ENCODE results near the gene COL23A1.

The COL23A1 gene

DNA sequence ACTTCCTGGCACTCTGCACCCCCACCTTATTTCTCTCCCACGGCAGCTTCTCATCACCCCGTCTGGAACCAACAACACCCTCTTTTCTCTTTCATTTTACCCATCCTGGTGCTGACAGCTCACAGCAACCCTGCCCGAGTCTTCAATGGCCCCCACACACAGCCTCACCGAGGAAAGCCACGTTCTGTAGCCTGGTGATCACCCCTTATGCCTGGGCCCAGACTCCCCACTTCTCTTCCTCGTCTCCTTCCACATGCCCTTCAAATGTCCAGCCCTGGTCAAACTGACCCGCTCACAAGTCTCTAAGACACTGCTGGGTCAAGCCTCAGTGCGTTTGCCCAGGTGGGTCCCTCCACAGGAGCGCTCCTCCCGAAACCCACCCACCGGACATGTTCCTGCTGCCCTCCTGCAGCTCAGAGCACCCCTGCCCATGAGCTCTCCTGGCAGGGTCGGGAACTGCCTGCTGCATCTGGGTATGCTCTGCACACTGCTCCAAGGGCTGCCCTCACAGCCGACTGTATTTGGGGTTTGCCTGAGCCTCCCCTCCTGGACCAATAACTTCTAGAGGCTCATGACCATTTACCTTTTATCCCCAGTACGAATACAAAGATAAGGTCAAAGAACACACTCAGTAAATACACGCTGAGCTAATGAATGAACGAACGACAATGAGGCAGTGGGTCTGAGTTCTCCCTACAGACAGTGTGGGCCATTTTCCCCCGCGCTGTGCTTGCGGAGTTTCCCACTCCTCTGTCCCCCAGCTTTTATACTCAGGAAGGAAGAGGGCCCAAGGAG is 202.9 kb downstream of the COL23A1 start:
- no peak for DNase-seq

DNA sequence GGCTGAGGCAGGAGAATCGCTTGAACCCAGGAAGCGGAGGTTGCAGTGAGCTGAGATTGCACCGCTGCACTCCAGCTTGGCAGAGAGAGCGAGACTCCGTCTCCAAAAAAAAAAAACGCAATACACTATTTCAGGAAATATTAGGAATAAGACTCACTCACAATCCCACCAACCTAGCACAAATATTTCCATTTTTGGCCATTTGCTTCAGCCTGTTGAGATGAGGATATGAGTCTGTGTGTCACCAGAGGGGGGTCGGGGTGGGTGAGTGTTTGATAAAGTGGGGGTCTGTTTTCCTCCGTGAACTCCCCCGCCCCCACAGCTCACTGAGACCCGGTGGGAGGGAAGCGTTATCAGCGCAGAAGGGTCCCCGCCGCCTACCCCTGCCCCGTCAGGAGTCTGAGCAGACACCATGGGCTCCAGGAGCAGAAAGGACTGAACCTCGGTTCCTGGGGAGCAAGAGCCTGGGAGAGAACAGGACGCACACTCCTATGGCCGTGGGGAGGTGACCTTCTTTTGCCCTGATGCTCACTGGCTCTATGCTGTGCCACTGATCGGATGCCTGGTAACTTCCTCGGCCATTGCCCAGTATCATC is 203.8 kb downstream of the COL23A1 start:
- DNase-seq, result no peak

DNA sequence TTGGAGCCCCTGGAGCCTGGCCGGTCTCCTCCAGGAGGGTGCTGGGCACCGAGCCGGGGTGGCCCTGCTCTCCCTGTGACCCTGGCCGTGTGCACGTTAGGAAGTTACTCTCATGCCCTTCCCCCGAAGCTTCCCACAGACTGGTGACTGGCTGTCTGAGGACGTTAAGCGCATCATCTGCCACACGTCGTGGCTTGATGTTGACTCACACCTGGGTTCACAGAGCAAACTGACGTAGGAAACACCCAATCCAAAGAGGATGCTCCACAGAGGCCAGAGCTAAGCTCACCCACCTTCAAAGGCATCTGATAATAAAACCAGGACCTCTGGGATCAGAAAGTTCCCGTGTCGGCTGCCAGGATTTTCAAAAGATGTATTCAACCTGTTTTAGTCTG is 204.7 kb downstream of the COL23A1 start:
- no peak for DNase-seq

DNA sequence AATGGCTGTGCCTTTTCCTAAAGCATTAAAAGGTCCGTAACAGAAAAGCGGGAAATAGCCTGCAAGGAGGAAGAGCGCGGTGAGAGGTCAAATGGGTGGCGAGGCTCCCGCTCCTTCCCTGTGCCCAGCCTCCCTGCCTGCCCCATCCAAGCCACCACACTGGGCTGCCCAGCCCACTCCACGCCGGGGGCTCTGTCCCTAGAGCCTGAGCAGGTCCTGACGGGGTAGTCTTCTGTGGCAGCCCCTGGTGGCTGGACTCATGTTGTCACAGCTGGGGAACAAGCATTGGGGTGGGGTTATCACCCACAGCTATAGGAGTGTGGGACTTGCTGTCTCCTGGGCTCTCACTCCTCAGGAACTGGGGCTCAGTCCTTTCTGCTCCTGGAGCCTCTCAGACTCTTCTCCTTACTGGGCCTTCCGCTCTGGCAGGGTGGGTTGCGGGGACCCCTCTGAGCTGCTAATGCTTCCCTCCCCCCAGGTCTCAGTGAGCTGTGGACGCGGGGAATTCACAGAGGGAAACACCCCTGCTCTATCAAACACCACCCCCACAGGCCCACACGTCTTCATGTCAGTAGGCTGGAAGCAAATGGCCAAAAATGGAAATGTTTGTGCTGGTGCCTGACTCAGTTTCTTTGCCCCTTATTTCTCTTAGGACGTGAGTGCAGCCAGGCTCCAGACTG is 205.2 kb downstream of the COL23A1 start:
- no peak for DNase-seq

DNA sequence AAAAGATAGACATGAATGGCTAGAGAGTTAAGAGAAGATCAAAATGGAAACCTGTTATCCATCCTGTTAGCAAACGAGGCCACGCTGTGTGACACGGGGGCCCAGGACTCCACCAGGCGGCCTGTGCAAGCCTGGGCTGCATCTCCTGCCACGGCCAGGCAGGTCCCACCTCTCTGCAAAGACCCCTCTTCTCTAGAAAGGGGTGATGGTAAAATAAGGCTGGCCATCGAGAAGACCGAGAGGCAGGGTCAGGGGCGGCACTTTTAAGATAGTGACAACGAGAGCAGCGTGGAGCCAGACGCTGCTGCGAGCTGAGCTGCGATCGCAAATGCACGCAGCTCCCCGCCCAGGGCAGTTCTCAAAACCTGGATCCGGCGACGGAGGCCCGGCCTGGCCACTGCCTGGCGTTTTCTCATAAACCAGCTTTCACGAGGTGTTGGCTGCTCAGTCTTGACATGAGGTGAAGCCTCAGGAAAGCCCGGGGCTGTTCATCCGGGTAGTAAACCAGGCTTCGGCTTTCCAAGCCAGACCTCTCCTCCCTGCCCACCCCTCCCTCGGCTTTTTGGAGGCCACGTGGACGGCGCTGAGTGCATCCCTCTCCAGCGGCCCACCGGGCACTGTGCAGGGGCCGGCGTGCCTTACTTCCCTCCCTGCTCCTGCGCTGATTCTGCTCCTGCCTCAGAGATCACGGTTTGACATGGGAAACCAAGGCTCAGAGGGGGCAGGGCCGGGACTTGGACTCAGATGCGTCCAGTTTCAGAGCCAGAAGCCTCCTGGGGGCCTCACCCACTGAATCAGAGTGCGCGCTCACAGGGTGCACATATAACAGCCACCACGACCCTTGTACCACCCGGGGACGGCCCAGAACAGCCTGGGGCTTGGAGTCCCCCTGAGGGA is 206.0 kb downstream of the COL23A1 start:
- no peak for DNase-seq

DNA sequence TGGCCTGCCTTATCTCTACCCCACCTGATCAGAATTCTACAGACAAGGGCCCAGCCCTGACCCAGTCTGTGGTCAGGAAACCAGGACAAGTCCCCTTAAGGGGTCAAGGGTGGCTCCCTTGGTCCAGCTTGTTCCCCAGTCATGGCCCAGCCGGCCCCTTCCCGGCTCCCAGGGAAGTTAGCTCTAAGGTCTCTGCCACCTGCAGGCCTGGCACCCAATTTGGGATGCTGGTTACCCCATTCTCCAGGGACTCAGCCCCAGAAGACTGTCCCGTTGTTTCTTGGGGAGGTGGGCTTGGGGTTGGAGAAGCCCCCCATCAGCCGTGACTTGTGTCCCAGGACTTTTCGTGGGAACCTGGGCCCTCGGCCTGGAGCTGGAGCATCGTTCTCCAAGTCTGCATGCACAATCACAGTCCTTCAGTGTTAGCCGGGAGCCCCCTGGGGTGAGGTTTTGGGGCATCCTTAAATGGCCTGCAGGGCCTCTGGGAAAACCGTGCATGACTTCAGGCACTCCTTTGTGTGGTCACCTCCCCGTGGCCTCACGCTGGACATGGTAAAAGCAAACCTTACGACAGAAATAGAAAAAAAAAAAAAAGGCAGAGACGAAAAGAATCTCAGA is 206.8 kb downstream of the COL23A1 start:
- DNase-seq, result no peak

DNA sequence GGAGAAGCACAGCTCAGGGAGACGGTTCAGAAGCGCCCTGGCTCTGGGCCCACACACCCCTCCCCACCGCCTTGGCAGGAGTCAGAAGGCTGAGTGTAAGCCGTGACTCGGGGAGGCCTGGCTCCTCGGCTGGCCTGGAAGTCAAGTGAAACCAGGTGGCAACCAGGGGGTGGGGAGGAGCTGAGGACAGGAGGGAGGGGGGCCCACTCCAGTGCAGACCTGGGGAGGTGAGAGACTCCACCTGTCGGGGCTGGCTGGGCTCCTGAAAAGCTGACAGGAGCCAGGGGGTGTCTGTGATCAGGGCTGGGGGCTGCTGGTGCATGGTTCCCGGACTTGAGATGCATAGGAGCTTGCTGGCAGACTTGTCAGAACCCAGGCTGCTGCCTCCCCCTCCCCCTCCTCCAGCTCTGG is 207.4 kb downstream of the COL23A1 start:
- no peak for DNase-seq

DNA sequence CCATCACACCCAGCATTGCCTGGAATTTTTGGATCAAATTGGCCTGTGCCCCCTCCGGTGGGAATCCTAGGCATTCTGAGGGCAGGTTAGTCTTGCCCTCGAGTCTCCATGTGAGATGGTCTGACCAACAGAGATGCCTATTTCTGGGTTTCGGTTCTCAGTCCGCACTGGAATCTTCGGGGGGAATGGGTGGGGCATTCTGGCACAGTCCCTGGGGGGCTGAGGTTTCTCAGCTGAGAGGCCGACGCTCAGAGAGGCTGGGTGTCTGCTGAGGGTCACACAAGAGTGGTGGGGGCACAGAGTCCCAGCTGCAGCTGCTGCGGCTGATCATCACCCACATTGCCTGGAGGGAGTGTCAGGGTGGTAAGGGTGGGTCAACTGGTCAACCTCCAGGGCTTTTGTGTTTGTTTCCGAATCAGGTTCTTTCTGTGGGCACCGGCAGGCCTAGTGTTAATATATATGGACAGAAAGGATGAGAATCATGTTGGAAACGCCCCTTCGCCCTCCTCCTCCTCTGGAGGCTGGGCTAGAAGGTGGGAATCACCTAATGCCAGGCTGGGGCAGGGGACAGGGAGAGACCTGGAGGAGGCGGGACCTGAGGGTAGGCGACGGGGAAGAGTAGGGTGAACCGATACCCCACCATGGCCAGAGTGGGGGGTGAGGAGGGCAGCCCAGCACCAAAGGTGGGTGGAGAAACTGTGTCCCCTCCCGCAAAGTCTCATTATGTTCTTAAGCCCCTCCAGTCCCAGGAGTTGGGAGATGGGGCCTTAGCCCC is 208.1 kb downstream of the COL23A1 start:
- no peak for DNase-seq

DNA sequence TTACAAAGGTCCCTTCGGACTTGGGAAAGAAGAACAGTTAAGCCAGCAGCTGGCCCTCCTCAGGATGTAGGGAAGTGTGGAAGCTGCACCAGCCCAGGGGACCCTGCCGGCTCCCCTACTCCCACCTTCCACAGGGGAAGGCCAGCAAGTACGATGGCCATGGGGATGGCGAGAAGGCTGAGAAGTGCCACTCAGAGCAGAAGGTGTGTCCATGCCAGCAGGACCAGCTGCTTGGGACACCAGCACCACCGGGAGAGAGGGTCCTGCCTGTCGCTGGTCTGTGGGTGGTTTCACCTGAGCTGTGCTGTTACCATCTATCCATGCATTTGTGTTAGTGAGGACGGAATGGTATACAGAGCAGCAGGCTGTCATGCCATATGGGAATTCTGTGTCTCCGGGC is 209.0 kb downstream of the COL23A1 start:
- no peak for DNase-seq

DNA sequence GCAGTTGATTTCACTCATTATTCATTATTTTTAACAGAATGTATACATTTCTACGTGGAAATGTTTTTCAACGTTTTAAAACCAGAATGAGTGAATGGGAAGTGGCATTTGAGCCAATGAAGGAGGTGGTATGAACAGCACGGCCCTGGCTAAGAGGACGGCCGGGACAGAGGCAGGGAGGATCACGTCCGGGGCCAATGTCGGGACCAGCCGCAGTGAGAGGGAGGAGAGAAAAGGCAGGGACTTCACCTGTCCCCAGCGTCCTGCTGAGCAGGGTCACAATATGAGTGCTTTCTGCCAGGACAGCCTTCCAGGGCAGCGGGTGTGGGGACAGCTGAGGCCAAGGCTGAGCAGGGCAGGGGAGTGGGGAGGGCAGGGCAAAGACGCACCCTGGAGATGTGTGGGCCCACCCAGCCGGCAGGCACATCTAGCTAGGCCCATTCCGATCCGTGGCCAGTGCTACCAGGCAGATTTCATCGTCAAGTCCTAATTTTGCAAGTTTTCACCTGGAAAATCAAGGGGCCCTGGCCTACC is 209.6 kb downstream of the COL23A1 start:
- DNase-seq, result no peak

DNA sequence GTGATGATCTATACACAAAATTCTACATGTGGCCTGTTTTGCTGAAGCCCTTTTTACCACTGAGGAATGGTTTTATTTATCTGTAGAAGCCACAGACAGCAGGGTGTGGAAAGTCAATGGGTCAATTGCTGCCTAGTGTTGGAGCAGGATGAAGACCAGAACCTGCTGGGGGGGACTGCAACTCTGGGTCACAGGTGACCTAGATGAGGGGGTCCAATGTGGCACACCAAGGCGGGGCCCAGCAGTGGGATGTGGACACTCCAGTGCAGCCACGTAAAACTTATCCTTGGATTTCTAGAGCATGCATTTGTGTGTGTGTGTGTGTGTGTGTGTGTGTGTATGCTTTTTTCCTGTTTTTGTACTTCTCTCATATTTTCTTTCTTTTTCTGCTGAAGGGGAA is 210.1 kb downstream of the COL23A1 start:
- no peak for DNase-seq

DNA sequence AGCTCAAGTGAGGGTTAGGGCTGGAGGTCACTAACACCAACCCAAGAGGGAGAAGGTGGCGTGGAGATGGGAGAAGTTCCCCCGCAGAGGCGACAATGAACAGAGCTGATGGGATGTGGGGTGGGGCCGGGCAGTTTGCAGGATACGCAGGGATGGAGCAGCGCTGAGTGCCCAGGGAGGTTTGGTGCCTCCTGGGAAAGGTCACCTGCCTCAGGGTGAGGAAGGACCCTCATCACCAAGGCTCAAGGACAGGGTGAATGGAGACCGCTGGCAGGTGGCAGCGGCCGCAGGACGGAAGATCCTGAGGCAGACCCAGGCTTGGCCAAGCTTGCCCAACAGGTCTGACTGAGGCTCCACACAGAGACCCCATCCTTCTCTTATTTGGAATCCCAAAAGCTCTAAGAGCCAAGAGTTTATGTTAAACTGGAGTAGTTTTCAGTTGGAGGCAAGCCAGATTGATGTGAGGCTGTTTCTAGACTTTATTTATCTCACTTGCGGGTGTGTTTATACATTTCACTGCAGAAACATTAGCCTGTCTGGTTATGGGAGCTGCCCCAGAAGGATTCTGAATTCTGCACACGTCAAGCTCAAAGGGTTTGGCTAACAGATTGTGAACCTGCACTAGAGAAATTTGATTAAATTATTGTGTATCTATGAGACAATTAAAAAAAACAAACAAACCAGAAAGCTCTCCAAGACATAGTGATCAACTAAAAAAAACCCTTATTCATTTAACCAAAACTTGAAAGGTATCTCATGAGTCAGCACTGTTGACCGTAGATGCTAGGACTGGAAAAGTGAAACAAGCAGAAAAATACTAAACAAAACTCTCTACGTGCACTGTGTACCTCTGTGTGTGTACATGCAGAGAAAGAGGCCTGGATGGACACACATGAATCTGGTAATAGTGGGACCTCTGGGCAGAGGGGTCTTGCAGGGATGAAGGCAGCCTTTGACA is 211.4 kb downstream of the COL23A1 start:
- no peak for DNase-seq

DNA sequence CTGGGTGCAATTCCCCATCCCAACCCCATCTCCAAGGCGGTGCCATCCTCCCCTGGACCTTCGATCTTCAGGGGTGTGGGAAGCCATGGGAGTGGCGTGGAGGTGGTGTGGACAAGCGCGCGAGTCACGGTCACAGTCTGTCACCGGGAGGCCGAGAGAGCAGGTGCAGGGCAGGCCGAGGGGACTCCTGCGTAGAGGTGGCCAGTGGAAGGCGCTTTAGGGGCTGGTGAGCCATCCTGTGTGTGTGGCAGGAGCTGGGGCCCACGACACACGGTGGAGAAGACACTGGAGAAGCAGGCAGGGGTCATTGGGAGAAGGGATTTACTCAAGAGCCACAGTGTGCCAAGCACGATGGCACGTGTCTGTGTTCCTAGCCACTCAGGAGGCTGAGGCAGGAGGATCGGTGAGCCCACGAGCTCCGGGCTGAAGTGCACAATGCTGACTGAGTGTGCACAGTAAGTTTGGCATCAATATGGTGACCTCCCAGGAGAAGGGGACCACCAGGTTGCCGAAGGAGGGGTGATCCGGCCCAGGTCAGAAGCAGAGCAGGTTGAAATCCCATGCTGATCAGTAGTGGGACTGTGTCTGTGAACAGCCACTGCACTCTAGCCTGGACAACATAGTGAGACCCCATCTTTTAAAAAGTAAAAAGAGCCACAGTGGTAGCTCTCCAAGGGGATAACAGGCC is 212.5 kb downstream of the COL23A1 start:
- no peak for DNase-seq

DNA sequence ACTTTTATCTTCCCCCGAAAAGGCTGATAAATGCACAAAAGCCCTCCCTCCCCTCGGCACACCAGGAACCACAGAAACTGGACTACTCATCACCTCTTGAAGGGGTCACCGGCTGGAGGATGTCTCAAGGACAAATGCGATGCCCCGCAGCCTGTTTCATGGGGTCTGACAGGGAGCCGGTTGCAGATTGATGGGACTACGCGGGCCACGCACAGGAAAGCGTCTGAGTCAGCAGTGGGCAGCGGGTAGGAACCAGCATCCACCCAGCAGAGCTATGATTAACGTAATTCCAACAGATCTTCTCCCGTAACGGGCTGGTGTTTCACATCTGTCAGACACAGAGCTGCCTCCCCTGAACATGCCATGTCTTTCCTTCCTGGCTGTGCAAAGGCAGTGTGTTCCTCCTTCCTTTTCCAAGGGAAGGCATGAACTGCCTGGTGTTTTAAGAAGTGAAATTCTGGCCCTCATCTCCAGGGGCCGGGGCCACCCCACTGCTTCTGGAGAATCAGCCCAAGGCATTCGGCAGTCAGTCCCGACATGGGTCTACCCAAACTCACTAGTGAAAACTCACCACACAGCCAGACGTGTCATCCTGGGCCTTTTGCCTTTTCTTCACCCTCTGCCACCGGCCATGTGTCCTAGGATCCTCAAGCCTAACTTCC is 213.1 kb downstream of the COL23A1 start:
- DNase-seq, result no peak

DNA sequence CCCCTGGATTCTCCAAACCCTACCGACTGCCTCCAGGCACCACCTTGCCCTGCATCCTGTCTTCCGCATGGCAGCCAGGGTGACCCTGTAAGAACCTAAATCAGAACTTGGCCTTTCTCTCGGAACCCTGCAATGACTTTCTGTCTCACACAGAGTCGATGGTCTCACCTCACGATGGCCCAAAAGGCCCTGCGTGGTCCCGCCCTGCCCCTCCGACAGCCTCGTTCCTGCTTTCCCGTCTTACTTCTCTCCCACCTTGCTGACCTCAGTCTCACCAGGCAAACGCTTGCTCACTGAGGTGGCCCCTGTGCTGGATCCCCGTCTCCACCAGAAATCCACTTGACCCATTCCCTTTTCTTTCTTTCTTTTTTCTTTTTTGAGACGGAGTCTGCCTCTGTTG is 214.8 kb downstream of the COL23A1 start:
- no peak for DNase-seq

DNA sequence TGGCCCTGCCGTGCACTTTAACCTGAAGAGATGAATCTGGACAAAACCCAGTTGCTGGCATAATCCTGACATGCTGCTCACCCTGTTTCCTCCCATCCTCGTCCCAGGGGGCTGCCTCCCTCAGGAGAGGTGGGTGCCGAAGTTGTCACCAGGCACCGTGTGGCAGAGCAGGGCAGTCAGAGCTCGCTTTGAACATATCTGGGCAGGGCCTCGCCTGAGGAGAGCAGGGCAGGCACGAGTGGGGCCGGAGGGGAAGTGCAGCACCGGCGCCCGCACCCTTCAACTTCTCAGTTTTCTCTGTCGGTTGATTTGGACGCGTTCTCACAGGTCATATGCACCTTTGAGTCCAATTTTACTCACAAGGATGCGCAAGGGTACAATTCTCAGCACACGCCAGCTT is 216.5 kb downstream of the COL23A1 start:
- DNase-seq, result no peak

DNA sequence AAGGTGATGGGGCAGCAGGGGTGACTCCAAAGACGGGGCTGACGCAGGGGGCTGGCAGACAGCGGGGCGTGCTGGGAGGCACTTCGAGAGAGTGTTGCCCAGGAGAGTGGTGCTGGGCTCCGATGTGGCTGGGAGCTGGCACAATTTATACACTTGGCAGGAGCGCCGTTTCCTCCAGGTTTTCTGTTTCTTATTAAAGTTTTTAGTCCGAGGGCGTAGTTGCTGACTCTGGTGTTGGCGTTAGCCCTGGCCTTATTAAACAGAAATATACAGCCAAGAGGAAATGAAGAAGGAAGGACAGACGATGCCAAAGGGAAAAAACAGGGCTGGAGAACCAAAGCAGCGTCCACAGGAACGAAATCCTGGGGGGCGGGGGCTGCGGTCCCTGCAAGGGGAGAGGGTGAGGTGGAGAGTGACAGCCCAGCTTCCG is 218.0 kb downstream of the COL23A1 start:
- no peak for DNase-seq

DNA sequence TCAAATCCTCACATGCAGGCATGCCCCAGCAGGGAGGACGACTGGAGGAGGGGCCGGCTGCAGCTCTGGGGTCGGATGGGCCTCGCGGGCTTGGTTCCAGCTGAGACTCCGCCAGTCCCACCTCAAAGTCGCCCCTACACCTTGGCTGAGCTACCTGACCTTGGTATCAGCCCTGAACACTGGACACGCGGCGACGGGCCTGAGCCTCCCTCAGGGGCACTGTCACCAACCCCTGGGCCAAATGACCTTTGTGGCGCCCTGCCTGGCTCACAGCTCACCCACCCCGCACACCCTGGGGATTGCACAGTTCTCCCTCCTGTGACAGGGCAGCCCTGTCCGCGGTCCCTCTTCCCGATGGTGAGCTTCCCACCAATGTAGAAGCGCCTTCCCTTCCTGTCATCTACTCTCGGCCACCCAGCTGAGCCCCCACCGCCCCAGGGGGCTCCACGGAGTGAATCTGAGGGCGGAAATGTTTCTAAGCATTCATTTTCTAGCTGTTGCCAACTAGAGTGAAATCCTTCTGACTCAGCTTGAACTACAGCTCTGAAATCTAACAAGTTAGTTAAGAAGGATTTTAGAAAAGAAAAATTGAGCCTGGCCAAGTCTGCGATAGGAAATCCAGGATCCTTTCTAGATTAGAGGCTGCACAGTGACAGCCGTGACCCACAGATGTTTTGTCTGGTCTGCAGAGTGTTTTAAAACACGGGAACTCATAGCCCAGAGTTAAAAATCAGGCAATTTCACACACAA is 218.7 kb downstream of the COL23A1 start:
- DNase-seq, result no peak
